GM19397 (cell line): ENCODE data around the gene MRPS22.
A peak's percentile ranks its signal among the peaks of the same experiment; 100 is the strongest.

Source experiments
- ATAC-seq: cut with Tn5 transposase; IDR thresholded peaks from one replicate; pipeline ENCODE4 v1.9.1; 2021; ENCODE audit warnings: mild to moderate bottlenecking, moderate library complexity; ENCODE audit not compliant: unreplicated experiment

The MRPS22 gene

GRCh38 chr3:139343895-139344856 is at the start of gene MRPS22:
Gene MRPS22, plus strand, starts transcription at chr3:139344020. Its CDS starts 7 bp downstream, at chr3:139344027.
- ATAC-seq: peak; percentile 98

DNA sequence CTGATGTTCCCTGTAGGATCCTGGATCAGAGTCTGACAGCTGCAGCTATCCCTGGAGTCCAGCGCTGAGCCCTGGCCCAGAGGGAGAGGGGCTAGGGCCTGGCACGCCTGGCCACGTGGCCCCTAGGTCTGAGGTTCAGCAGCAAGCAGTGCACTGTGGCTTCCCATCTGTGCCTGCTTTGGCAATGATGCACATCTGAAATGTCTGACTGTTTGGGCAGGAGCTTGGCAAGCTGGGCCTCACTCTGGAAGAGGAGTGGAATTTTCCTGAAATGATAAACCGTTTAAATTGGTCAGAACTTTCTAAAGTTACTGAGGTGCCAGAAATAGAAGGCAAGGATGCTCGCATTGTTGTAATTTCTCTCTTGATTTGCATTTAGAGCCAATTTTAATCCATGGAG is 48.8 kb upstream of the MRPS22 start:
- no peak for ATAC-seq

DNA sequence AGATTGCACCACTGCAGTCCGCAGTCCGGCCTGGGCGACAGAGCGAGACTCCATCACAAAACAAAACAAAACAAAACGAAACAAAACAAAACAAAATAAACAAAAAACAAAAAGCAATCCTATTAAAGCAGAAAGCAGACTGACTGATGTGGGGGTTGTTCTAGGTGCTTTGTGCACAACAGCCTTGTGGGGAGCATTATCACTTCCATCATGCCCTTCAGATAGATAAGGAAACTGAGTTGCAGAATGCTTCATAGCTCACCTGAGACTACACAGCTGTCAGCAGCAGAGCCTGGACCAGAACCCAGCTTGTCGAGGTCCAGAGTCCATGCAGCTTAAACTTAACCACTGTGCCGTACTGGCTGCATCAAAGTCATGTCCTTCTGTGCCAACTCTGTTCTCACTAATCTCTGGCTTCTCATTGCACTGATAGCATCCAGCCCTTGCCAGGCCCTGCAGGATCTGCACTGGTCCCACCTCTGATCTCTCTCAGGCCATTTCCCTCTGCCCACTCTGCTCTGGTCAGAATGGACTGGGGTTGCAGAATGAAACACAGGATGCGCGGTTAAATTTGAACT is 47.6 kb upstream of the MRPS22 start:
- ATAC-seq: no peak

- no peak for ATAC-seq
Measured at GRCh38 chr3:139297588-139298311, 46.1 kb upstream of the MRPS22 start.

DNA sequence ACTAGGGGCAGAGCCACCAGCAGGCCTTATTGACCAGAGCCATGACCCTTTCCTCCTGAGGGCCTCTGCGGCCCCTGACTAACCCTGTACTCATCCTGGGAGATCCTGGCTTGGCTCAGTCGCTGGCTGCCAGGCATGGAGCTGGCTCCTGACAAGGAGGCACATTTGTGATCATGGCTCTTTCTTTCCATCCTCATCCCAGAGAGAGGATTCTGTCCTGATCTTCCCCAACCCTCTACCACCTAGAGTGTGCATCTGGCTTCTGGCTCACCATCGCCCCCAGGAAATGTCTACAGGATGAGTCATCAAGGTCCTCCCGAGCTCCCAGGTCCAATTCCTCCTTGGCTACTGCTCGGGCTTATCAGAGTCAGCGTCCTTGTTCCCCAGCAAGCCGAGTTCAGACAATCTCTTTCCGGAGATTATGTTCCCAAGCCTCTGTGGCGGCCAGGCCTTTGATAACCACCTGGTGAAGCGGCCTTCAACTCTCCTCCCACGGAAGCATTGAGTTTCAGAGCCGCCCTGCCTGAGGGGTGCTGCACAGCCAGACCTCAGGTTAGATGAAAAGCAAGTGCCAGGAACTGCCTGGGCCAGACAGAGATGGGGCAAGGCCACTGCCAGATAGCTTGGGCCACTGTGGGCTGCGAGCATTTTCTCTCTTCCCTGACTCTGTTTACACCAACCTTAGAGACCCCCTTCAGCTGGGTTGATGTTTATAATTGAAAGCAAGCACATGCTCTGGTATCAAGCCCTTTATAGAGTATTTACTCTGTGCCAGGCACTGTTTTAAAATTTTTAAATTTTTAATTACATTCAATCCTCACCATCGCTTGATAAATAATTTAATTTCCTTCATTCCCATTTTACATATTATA is 44.3 kb upstream of the MRPS22 start:
- ATAC-seq: no peak

- ATAC-seq: no peak
Measured at GRCh38 chr3:139300416-139300815, 43.4 kb upstream of the MRPS22 start.

DNA sequence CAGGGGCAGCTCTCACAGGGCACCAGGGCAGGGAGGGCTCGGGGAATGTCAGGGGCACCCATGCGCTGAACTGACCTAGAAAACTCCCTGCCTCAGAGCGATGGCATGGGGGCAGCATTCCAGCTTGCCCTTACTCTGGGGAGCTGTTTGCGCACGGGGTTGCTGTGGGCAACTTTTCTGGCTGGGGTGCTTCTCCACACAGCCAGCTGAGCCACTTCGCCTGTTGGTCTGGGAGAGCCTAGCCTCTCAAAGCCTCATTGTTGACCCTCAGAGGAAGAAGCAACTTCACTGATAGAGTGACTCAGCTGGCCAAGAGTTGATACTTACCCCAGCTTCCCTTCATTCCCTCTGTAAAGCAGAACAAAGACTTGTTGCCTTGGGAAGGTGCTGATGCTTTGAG is 42.6 kb upstream of the MRPS22 start:
- ATAC-seq: no peak

GRCh38 chr3:139301654-139302053 is 42.2 kb upstream of the MRPS22 start:
- no peak for ATAC-seq

DNA sequence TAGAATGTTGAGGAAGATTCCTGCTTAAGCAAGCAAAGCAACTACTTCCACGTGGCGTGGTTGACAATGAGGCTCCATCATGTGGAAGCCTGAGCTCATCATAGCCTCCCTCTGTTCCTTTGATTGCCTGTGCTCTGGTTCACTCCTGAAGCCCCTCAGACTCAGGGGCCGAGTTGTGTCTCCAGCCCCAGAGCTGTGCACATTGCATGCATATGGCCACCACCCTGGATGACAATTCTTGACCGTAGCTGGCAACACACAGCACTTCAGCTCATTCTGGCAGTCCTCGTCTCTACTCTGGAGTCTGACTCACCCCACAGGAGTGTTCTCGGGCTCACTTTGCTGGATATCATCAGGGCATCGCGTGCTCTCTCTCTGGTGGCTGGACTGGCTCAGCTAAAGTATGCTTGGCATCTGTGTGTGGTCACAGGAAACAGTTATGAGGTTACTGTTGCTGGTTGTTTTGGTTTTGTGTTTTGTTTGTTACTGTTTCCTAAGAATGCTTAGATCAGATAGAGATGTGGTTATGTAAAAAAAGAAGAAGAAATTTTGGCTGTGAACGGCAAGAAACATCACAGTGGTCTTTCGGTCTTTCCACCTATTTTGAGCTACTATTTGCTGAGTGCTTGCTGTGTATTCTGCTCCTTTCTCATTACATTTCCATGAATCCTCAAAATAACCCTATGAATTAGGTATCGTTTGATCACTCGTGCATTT is 41.6 kb upstream of the MRPS22 start:
- ATAC-seq: no peak

- no peak for ATAC-seq
Measured at GRCh38 chr3:139302801-139303113, 41.1 kb upstream of the MRPS22 start.

DNA sequence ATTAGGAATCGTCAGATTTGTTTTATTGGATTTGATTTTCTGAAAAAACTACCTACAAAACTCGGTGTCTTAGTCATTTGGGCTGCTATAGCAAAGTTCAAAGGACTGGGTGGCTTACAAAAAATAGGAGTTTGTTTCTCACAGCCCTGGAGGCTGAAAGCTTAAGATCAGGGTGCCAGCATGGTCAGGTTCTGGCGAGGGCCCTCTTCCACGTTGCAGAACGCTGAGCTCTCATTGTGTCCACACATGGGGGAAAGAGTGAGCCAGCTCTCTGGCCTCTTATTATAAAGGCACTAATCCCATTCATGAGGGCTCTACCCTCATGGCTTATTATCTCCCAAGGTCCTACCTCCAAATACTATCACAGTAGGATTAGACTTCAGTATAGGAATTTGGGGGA is 40.6 kb upstream of the MRPS22 start:
- no peak for ATAC-seq

DNA sequence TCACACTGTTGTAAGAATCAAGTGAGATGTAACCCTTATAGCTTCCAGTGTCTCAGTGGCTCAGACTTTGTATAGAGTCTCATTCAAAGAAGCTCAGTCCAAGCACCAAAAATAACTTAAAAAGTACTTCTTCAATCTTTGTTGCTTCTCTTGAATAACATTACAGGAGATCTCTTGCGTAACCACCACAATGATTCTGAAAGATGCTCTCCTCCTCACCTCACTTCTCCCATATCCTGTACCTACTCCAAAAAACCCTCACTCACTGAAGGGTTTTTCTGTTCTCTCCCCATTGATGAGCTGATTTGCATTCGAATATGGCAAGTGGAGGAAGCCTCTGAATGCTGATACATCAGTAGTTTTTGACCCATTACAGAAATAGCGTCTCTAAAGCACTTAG is 39.4 kb upstream of the MRPS22 start:
- ATAC-seq: no peak

GRCh38 chr3:139306078-139306477 is 37.7 kb upstream of the MRPS22 start:
- ATAC-seq: no peak

DNA sequence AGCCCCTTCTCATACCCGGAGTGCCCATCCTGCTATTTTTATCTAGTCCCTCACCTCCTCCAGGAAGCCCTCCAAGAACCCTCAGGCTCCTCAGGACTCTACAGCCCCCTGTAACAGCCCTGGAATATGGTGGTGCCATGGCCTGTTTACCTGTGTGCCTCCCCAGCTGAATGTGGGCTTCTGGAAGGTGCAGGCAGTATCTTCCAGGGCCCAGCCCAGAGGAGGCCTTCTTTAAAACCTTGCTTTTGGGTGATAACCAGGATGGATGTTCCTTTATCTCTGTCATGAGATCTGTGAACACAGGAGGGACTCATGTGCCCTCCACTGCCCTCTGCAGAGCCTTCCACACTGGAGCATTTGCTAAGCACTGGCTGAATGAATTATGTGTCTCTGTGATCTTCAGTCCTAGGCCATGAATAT is 36.7 kb upstream of the MRPS22 start:
- ATAC-seq: no peak

- ATAC-seq: no peak
Measured at GRCh38 chr3:139307601-139308555, 35.9 kb upstream of the MRPS22 start.

- ATAC-seq: no peak
Measured at GRCh38 chr3:139308560-139308959, 35.3 kb upstream of the MRPS22 start.

DNA sequence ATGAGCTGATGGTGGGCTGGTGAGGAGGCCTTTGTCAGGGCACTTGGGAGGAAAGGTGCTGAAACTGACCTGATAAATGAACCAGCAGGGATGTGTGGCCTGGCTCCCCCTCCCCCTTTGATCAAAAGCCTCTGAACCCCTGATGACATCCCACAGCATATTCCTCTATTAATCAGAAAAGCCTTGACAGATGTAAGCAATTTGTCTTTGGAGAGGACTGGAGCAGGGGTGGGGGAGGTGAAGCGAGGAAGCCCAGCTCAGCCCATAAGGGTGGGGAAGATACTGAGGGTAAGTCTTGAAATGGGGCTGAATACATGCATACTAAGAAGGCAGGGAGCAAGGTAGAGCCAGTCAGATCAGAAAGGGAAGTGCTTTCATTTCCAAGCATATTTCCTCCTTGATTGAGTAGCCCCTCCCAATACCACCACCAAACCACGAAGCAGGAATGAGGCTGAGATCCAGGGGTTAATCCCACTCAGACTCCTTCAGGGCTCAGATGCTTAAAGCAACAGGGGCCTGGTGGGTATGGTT is 34.7 kb upstream of the MRPS22 start:
- ATAC-seq: no peak

DNA sequence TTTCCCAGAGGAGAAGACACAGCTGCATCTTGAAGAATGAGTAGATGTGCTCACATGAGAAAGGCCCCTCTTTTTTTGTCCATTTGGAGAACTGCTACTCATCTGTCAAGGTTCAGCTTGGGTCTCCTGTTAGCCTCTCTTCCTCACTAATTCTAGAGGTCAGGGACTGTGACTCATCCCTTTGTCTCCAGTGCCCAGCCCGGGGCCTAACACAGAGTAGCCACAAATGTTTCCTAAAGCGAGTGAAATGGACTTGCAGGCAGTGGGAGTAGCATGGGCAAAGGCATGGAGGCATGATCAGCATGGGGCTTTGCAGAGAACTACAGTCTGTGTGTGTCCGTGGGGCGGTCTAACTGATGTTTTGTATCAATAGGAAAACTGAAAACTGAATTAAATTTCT is 33.9 kb upstream of the MRPS22 start:
- no peak for ATAC-seq

- no peak for ATAC-seq
Measured at GRCh38 chr3:139310474-139310933, 33.3 kb upstream of the MRPS22 start.
